Left kidney (tissue), 2 donors: ENCODE data around the gene MPRIP. TPM values are rescaled to one million over a fixed set of nuclear protein-coding genes. Genes with fewer than 3 reads are reported as not detected.
A peak's percentile ranks its signal among the peaks of the same experiment; 100 is the strongest.

Experiments used
- DNase-seq: peaks from one replicate; pipeline ENCODE4 v3.0.0-alpha.2; 2013
- polyA plus RNA-seq: library from polyadenylated mRNA; unstranded; fragments of 120-200 nt; gene quantifications from one replicate; pipeline ENCODE4 v1.2.1, GENCODE V29; 2013; ENCODE audit not compliant: insufficient read length

MPRIP gene
- polyA plus RNA-seq, 1 donor = 169 TPM

GRCh38 chr17:17235212-17236174, 193.2 kb downstream of the MPRIP start:
- no peak for DNase-seq

- DNase-seq = peak; percentile 8
Observed at GRCh38 chr17:17236295-17237025, 194.2 kb downstream of the MPRIP start.

- DNase-seq = peak; percentile 87
Observed at GRCh38 chr17:17237026-17237799, 195.0 kb downstream of the MPRIP start, which contains the start of gene FLCN. Gene FLCN (minus strand): TSS chr17:17237168. CDS start chr17:17228137, 9,031 bp downstream.

GRCh38 chr17:17239832-17240231, 197.6 kb downstream of the MPRIP start:
- DNase-seq = no peak

- no peak for DNase-seq
Observed at GRCh38 chr17:17241656-17242055, 199.4 kb downstream of the MPRIP start.

- no peak for DNase-seq
Observed at GRCh38 chr17:17242246-17242645, 200.0 kb downstream of the MPRIP start.

Other genes starting within 250 kb of the MPRIP start
- not detected for gene TNFRSF13B, start 70.3 kb upstream of the MPRIP start, polyA plus RNA-seq
- gene PLD6, start 163.9 kb downstream of the MPRIP start, polyA plus RNA-seq = 4.5 TPM
- gene FLCN, start 194.7 kb downstream of the MPRIP start, polyA plus RNA-seq = 45.0 TPM
- 90.5 TPM for gene COPS3, start 238.8 kb downstream of the MPRIP start, polyA plus RNA-seq